Cortex of kidney (tissue), 1 donor: Measurements from ENCODE around the gene GPC5.

Source experiments
- DNase-seq: peaks from one replicate; lab custom pipeline; 2025; lab: John Stamatoyannopoulos, UW

GPC5 gene

DNA sequence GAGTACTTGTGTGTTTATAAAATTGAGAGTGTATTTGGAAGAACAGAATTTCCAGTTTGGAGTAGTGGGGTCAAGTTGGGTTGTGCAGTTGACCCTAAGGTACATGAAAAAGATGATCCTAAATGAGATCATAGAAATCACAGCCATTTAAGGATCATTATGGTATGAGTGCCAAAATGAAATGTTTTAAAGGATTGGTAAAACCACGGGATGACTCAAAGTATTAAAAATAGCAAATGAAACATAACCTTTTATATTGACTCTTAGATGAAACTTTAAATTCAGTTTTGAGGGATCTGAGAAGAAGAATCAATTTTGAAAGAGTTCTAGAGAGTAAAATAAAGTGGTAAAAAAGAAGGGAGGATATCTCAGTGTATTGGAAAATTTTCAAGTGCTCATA is 773.8 kb downstream of the GPC5 start:
- no peak for DNase-seq

DNA sequence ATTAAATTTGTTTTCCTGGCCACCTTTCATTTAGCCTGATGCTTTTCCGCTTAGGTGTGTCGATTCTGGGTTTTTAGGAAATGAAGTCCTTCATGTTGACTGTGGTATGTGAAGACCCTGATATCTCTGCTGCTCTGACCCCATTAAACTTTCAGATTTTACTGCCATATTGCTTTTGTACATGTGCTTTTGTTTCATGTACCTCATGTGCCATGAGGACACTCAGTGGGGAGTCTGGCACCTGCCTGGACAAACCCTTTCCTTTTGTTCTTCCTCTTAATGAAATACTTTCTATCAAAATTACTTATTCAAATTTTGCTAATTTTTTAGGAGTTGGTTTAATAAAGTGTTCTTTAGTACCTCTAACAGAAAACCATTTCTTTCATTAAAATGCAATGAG is 774.8 kb downstream of the GPC5 start:
- no peak for DNase-seq

DNA sequence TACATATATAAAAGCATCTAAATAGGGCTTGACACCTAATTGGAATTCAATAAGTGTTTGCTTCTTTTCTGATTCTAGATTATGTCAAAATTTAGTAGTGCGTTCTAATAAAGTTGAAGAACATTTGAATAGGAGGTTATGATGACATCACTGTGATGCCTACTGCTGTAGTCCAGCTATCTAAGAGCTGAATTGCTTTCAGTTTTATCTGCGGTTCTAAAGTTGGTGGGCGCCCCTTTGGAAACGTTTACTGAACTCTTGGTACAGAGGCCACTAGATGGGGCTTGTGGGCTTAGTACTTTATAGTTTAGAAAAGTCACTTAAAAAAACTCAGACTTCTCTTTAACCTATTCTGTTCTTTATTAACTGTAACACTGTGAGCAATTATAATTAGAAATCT is 776.9 kb downstream of the GPC5 start:
- no peak for DNase-seq

DNA sequence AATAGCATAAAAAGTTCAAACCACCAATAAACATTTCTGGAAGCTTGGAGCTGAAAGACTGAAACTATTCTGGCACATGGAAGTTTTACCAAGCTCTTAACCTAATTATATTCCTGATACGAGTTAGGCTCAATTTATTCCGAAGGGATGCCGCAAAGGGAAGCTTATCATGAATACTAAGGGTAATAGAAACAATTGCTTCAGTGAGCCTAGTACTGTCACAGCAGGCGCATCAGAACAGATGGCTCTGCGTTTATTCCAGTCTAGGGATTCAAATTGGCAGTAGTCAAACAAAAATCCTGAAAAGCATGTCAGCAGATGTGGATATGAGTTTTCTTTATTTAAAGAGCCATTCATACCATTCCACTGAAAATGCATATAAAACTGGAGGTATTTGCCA is 779.5 kb downstream of the GPC5 start:
- no peak for DNase-seq

DNA sequence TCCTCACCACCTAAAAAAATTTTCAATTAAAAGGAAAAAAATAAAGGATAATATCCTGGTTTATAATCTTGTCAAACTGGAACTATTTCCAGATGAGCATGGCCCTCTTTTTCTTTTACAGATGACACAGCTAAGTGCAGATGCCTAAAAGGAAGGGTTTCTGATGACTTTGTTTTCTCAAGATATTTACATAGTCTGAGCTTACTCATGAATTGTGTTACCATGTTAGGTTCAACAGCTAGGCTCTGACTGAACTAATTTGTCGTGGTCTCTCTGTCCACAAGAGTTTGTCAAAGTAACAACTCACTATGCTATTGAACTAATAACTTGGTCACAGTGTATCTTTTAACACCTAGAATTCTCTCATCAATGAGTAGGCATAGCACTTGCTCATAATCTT is 780.8 kb downstream of the GPC5 start:
- DNase-seq, result no peak

DNA sequence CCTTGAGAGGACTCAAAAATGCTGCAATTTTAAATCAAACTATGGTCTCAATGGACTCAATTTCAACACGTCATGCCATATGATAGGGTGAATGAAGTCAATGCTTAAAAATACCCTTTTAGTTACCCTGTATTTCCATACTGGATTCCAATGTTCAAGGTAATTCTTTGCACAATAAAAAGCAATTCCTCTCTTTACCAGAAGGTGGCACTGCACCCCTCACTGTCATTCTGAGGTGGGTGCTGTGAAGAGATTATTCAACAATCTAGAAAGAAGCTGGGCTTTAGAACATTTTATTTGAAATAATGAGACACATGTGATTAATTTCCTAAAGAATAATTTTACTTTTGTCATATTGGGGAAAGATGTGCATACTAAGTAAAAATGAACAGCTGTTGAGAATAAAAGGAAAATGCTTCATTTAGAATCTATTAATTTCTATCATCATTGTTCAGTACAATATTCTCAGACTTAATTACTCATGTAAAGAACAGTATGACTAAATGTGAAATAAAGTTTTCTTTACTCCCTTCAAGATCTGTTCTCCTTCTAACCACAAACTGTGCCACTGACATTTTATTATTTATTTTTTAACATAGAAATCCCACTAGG is 789.1 kb downstream of the GPC5 start:
- DNase-seq, result no peak

DNA sequence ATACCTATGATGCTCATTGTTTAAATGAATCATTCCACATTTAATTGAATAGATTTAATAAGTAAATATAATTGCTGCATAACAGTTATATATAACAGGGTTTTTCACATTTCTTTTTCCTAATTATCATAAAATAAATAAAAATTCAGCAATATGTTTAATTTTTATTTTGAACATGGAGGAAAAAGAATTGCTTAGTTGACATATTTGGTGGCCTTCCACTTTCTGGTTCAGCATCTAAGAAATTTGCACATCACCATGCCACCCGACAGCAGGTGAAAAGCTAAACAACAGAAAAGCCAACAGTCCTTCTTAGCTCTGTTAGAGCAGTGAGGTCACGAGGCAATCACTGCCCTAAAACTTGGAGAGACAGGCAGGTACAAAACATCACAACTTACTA is 790.2 kb downstream of the GPC5 start:
- DNase-seq, result no peak

DNA sequence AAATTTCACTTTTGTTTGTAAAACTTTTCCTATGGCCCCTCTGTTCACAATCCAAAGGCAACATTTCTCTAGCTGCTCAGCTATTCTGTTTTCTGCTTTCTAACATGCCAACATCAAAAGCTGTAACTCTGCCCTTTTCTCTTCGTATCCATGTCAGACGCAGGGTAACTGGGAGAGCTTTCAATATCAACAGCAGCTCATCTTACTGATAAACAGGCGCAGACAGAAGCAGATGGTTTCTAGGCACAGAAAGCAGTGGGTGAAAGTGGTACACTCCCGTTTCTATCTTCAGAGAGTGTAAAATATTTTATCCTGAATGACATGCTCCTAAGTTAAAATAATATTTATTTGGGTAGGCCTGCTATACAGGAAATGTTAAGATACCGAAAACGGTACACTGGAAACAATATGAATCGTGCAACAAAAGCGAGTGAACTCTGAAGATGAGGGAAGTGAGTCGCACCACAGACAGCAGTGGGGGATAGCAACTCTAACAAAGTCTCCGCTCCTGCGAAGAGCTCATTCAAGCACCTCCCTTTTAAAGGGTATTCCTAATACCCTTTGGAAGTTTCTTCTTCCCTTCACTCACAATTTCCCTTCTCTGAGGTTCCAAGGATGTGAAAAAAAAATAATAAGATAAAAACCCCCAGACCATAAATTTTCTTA is 798.3 kb downstream of the GPC5 start:
- no peak for DNase-seq

DNA sequence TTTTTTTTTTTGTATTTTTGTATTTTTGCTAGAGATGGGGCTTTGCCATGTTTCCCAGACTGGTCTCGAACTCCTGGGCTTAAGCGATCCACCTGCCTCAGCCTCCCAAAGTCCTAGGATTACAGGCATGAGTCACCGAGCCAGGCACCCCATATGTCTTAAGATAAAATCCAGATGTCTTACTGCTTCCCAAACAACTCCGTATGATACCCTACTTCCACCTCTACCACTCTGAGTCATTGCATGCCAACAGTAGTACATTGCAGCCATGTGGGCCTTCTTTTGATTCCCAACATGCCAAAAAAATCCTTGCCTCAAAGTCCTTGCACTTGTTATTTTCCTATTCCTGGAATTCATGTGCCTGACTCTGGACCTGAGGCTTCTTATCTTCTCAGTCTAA is 799.2 kb downstream of the GPC5 start:
- no peak for DNase-seq

DNA sequence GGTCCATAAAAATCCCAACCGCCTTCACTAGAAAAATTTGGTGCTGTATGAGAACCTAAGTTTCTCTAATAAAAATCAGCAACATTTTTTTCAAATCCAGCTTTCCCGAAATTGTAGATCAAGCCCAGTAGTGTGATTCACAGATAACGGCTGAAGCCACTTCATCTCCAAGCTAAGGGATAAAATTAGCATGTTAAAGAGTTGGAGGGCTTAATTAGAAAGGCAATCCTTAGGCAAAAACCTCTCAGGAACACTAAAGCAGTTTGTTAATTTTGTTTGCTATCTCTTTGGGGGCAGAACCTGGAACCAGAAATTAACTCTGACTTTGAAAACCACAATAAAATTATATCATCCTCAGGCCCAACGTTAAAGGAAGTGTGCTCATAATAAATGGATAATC is 820.2 kb downstream of the GPC5 start:
- DNase-seq, result no peak

DNA sequence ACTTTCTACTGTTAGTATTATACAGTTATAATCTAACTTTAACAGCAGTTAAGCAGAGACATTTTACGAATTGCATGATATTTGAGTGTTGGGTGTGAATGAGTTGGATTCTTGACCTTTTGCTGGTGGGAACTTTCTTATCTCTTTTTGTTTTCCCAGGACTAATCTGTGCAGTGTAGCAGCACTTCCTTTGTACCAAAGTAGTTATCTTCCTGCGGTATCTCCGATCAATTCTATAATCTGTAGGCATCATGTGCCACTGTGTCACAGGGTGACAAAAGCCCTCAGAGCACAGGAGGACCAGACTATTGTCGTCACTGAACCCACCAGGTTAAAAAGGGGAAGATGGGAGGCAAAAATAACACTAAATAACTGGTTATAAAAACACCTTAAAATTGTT is 823.5 kb downstream of the GPC5 start:
- no peak for DNase-seq

DNA sequence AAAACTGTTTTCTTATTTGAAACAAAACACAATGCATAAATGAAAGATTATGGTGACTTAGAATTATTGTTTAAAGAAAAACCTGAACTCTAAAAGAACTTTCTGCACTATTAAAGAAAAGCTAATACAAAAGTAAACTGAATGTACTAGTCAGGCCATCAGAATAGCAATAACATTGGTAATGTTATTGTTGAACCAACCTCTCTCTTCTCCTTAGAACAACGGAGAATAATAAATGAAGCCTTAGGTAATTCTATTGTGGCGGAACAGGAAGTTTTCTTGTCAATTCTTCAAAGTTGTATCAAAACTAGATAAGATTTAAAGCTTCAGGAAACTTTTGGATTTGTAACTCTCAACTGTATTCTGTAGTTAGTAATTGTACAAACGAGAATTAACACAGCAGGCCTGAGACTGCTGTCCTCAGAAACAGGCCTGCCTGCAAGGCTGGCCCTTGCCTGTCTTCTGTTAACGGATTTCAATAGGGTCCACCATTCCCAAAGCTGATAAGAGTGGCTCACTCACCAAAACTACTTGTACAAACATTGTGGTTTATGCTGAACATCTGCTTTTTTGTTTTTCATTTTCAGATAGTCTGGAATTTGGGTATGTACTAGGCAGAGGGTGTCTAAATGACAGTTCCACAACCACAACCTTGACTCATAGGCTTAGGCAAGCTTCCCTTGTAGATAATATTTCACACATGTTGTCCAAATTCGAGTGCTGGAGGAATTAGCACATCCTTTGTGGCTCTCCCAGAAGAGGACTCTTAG is 825.8 kb downstream of the GPC5 start:
- no peak for DNase-seq

DNA sequence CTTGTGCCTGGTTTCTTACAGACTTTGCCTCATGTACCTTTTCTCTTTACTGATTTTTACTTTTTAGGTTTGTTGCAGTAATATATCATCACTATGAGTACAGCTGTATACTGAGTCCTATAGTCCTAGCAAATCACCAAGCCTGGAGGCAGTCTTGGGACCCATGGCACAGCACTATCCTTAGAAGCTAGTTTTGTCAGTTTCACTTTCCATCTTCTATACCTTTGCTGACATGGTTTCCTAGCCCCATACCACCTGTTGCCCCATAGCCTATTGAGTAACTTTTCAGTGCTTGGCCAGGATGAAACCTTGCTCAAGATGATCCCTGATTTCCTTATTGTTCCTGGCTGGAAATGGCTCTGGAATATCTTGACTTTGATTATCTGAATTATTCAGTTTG is 826.4 kb downstream of the GPC5 start:
- DNase-seq, result no peak

DNA sequence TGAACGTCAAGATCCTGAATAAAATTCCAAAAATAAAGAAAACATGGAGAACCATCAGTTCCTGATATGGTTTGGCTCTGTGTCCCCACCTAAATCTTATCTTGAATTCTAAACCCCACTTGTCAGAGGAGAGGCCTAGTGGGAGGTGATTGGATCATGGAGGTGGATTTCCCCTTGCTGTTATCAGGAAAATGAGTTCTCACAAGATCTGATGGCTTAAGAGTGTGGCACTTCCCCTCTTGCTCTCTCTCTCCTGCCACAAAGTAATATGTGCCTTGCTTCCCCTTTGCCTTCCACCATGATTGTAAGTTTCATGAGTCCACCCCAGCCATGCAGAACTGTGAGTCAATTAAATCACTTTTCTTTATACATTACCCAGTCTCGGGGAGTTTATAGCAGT is 827.4 kb downstream of the GPC5 start:
- no peak for DNase-seq

DNA sequence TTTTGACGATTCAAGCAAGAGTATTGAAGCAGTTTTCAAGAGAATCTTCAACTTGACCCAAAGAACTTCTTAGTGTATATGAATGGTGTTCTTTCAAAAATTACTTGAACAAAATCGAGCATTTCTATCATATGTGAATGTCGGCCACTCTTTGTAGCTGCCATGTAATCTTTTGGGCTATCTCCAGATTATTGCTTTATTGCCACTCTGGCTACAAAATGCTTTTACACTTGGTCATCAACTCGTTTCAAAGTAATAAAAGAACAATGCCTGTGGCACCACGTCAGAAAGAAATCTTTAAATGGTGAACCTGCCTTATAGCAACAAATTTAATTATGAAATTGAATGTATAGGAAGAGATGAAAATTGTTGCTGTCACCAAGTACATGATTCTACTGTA is 834.5 kb downstream of the GPC5 start:
- DNase-seq, result no peak

DNA sequence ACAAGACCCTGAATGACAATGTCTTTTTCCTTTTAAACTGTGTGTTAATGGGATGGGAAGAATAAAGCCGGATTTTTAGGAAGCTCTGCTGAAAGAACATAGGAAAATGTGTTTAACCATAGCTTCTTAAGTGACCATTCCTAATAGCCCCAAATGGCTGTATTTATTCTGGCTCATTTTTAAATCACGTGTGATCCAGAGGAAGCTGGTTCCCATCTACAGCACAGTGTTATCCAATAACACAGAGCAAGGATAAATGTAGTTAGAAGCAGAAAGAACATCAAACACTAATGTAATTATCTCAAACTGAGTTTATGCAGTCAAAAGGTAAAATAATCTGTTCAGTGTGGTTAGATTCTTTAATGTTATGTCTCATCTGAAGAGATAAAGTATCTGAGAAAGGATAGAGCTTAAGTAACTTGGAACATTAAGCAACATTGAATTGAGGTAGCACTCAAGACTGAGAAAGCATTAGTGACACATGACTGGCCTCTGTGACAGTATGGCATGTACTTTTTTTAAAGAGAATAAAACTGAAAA is 853.3 kb downstream of the GPC5 start:
- no peak for DNase-seq

DNA sequence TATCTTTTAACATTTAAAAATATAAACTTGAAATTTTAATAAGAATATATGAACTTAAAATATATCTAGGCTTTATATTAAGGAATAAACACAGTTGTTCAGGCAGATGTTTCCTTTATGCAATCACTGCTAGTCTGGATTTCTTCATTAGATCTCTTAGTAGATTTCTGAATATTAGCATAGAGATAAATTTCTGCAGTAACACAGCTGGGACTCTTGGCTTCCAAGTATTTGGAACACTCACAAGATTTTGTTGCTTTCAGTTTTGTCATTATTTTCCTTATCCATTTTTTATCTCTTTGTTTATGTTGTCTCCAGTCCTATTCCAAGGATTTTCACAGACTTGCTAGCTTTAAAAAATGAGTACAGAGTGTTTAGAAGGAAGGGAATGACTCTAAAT is 857.1 kb downstream of the GPC5 start:
- DNase-seq, result no peak

DNA sequence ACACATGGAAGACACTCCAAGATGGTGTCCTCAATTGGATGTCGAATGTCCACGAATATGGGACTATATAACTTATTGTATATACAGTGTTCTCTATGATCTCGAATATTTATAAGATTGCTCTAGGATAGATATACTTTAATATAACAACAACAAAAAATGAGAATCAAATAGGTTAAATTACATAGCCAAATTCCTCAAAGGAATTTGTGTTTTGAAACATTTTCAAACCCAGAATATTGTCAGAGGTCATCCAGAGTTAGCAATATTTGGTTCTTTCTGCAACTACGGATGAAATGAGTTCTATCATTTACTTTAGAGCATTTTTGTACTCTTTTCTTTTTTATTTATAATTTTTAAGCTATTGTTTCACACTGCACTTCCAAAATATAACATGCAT is 857.8 kb downstream of the GPC5 start:
- no peak for DNase-seq

DNA sequence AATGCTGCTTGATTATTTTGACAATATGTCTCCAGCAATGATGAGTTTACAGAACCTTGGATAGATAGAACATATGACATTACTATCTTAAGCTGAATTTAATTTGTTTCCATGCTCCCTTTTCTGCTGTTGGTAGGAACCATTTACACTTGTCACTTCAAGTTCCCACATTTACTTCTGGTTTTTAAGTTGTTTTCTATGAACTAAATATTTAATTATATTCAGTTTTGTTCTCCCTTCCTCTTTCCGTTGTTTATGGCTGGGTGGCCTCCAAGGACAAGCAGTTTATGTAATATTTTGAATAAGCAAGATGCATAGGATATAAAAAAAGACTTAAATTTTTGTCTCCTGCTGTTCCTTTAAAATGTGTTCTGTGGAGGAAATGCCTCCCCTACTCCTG is 860.6 kb downstream of the GPC5 start:
- no peak for DNase-seq

DNA sequence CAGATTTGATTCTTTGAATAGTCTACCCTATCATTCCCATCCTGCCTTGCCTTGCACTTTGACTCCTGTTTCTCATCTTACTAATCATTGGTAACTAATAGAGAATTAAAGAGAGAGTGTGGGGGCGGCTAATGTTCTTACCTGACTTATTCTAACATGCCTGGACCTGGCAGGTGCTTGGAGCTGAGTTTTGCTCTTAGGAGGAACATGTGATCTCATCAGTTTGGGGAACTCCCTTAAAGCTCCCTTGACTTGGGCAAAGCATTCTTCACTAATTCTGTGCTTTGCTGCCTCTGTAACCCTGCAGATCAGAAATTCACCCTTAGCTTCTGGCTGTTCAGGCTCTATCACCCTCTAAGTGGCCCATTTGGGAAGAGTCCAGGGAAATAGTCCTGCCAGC is 861.1 kb downstream of the GPC5 start:
- no peak for DNase-seq

DNA sequence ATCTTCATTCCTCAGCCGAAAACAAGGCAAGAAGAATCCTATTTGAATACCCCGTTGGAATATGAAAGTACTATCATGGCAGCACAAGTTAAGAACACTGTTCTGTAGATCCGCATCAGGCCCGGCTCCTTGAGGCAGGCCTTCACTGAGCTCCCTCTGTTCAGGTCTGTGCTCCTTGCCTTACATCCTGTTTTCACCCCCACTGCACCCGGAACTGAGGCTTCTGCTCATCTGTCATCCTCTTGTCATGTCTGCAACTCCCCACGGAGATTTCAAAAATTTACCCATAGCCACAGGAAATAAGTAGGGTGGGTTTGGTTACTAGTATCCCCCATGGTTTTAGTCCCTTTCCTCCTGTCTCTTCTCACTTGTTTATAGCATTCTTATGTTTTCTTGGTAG is 861.9 kb downstream of the GPC5 start:
- DNase-seq, result no peak

DNA sequence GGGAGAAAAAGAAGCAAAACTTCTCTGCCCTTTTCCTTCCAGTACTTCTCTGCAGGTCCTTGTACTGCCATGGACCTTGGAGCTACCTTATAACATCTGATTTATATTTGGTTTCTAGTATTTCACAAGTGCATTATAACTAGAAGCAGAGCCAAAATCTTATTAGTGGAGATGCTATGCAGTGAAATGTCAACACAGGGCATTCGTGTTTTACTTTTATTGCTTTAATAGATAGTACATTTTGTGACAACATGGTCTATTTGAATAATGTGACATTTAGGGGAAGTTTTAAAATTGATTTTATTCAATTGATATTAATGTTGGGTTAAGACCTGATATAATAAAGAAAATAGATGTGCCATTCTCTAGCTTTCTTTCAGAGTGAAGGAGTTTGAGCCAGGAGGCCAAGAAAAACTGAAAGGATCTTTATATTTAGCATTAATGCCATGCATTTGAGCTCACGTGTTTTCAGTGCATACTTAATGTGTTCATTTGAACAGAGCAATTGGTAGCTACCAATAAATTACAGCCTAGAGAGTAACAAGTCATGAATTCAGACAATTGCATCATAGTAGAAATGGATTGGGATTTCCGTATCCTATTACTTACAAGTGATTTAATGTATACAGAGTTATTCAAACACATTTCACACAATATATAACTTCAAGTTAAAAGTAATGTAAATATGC is 863.8 kb downstream of the GPC5 start:
- no peak for DNase-seq

DNA sequence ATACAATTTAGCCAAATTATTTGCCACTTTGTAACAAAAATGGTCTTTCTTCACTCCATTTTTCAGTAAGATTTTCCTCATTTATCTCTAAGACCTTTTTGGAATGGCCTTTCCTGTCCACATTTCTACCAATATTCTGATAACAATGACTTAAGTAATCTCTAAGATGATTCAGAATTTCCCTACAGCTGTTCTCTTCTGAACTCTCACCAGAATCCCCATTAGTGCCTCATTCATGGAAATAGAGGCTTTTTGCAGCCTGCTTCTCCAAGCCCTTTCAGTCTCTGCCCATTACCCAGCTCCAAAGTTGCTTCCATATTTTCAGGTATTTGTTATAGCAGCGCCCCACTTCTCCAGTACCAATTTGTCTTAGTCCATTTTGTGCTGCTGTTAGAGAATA is 867.0 kb downstream of the GPC5 start:
- no peak for DNase-seq
